PC-9 (cell line): Measurements from ENCODE around the gene CCL15.

Source experiments
- CTCF ChIP-seq: fragments of 200-600 bp; sonication (generic); conservative IDR thresholded peaks from 2 replicates; pipeline ENCODE4 v1.6.1; 2017; ENCODE audit warnings: mixed run types, antibody characterized with exemption, mild to moderate bottlenecking, moderate library complexity
- EZH2 ChIP-seq: fragments of 200-600 bp; sonication (generic); IDR thresholded peaks from 2 replicates; pipeline ENCODE4 v1.8.0; 2017; ENCODE audit warnings: antibody characterized with exemption, low read depth

GRCh38 chr17:35972945-35973332 is 28.4 kb downstream of the CCL15 start:
- TF ChIP-seq CTCF: no peak
- no peak for TF ChIP-seq EZH2
